Measurements from ENCODE around the gene MME.

Gene MME

GRCh38 chr3:155069729-155070128 lies 10.4 kb upstream of the MME start:
- H3K9me3 Mint-ChIP-seq, result peaks cover 6 to 8% of the 10 kb centered on the region in 2 donors
- no peak for ATAC-seq (replicated peaks)
- H3K4me3 Mint-ChIP-seq, result no peak overlapping the region

GRCh38 chr3:155070316-155070715 lies 9.8 kb upstream of the MME start:
- Mint-ChIP-seq H3K36me3 (ENCODE audit: insufficient read depth) (no peaks in the 10 kb centered on the region), H3K9me3 (peaks cover 4 to 8% of the 10 kb centered on the region in 2 donors), H3K27me3 (no peaks in the 10 kb centered on the region), H3K4me1 (ENCODE audit: low read depth in 2 of 2) (no peaks in the 10 kb centered on the region), H3K4me3 (no peak overlapping the region), H3K27ac (no peak overlapping the region)
- ATAC-seq (replicated peaks) (no peak), DNase-seq (no peak)

More at GRCh38 chr3:155069729-155070128, 10.4 kb upstream of the MME start:
- Mint-ChIP-seq H3K4me1 (ENCODE audit: low read depth in 2 of 2) (no peaks in the 10 kb centered on the region), H3K36me3 (ENCODE audit: insufficient read depth) (no peaks in the 10 kb centered on the region), H3K27ac (no peak overlapping the region), H3K27me3 (no peaks in the 10 kb centered on the region)
- no peak for DNase-seq

DNA sequence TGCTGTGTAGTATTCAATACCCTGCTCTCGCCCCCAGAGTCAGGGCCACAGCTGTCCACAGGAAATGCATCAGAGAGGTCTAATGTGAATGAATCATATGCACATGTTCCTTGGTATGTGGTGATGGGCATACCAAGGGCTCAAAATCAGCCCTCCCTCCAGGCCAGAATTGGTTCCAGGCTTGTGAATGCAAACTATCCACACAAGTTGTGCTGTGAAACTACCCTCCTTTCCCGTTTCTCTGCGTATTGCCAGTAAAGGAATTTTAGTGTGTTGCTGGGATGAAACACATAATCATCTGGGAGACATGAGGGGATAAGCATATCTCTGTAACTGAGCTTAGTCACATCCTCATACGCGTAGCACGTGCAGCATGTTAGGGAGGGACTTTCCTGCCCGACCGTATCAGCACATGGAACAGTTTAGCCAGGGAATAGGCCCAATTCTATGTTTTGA lies 9.2 kb upstream of the MME start:
- Mint-ChIP-seq H3K4me1 (ENCODE audit: low read depth in 2 of 2) (no peaks in the 10 kb centered on the region), H3K27ac (no peak overlapping the region), H3K27me3 (no peaks in the 10 kb centered on the region), H3K9me3 (peaks cover 4 to 8% of the 10 kb centered on the region in 2 donors), H3K4me3 (no peak overlapping the region), H3K36me3 (ENCODE audit: insufficient read depth) (no peaks in the 10 kb centered on the region)
- DNase-seq (no peak), ATAC-seq (replicated peaks) (no peak)

DNA sequence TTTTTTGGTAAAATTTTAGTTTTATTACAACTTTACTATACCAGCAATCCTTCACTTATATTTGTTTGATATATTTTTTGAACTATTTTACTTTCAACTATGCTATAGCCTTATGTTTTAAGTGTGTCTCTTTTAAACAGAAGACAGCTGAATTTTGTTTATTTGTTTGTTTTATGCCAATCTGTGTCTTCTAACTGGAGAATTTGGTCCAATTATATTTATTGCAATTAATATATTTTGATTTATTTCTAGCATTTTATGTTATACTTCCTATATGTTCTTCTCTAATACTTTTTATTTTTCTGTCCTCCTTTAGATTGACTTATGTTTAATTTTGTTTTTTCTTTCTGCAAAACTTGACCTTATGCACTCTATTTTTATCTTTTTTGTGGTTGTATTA lies 4.9 kb upstream of the MME start:
- no peak for DNase-seq
- peaks cover 15 to 18% of the 10 kb centered on the region in 2 donors for H3K27me3 Mint-ChIP-seq
- no peak overlapping the region for H3K4me3 Mint-ChIP-seq
- H3K4me1 Mint-ChIP-seq (ENCODE audit: low read depth in 2 of 2), result peaks cover 3 to 5% of the 10 kb centered on the region in 2 donors
- no peak for ATAC-seq (replicated peaks)
- no peak overlapping the region for H3K27ac Mint-ChIP-seq
- H3K36me3 Mint-ChIP-seq (ENCODE audit: insufficient read depth), result no peaks in the 10 kb centered on the region
- H3K9me3 Mint-ChIP-seq, result peaks cover 1 to 8% of the 10 kb centered on the region in 2 donors

GRCh38 chr3:155076888-155077287 lies 3.2 kb upstream of the MME start:
- Mint-ChIP-seq H3K9me3 (peaks cover 1 to 8% of the 10 kb centered on the region in 2 donors), H3K4me3 (no peak overlapping the region), H3K27me3 (peaks cover 32 to 34% of the 10 kb centered on the region in 2 donors), H3K36me3 (ENCODE audit: insufficient read depth) (no peaks in the 10 kb centered on the region), H3K27ac (no peak overlapping the region), H3K4me1 (ENCODE audit: low read depth in 2 of 2) (peaks cover 3 to 9% of the 10 kb centered on the region in 2 donors)
- DNase-seq, result no peak
- no peak for ATAC-seq (replicated peaks)

DNA sequence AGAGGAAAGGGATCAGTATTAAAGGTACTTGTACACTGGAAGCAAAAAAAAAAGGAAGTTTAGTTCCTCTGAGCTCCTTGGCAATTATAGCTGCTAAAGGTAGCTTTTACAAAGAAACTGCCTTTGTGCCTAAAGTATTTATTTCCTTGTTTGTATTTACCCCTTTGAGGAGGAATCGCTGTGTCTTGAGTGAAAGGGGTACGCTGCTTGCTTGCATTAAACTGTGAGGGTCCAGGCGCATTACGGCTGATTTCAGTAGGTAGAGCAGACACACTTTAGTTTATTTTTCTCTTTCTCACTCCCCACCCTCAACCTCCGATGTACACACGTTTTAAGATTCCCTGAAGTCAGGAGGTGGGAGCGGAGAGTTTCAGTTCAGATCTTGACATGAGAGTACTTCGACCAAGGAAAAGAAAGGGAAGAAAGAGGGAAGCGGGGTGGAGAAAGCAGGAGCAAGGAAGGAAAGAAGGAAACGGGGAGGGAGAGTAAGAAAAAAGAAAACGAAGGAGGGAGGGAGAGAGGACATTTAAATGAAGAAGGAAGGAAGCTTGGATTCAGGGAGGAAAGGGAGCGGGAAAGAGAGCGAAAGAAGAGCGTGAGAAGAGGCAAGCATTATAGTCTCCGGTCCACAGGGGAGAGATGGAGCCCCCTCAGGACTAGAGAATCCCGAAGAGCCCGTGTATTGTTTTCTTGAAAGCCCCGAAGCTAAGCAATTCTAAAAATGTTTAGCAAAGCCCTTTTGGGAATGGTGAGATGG lies 1.2 kb upstream of the MME start:
- ATAC-seq (replicated peaks) (no peak), DNase-seq (no peak)
- Mint-ChIP-seq H3K4me3 (peak overlapping the region; percentile 4 to 56), H3K27ac (no peak overlapping the region), H3K36me3 (ENCODE audit: insufficient read depth) (no peaks in the 10 kb centered on the region), H3K4me1 (ENCODE audit: low read depth in 2 of 2) (peaks cover 3 to 9% of the 10 kb centered on the region in 2 donors), H3K9me3 (peaks cover 2 to 7% of the 10 kb centered on the region in 2 donors), H3K27me3 (peaks cover 36 to 37% of the 10 kb centered on the region in 2 donors)

- no peak for ATAC-seq (replicated peaks)
- H3K9me3 Mint-ChIP-seq, result peaks cover 2% of the 10 kb centered on the region in 2 donors
- peak overlapping the region in 1 of 2 donors; percentile 56 for H3K4me3 Mint-ChIP-seq
- H3K27me3 Mint-ChIP-seq, result peaks cover 36 to 37% of the 10 kb centered on the region in 2 donors
- no peak for DNase-seq
- peaks cover 3 to 9% of the 10 kb centered on the region in 2 donors for H3K4me1 Mint-ChIP-seq (ENCODE audit: low read depth in 2 of 2)
- H3K36me3 Mint-ChIP-seq (ENCODE audit: insufficient read depth), result no peaks in the 10 kb centered on the region
- H3K27ac Mint-ChIP-seq, result no peak overlapping the region
Observed at GRCh38 chr3:155079468-155079745, 712 bp upstream of the MME start.

DNA sequence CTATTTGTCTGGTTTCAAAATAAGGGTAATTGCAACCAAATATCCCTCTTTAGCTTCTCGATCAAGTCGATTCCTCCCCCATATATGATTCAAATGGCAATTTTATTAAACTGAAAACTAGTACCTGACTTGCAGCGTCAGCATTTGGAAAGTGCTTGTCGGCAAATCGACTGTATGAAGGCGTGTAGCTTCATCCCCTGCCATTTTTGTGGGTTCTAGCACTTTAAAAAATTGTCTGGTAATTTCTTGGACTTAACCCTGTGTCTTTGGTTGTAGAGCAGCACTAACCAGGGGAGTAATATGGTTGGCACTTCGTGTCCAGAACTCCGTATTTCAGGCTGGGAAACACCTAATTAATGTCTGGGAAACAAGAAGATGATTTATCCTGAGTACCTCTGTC lies 573 bp downstream of the MME start:
- Mint-ChIP-seq H3K4me1 (ENCODE audit: low read depth in 2 of 2) (peaks cover 3 to 9% of the 10 kb centered on the region in 2 donors), H3K27ac (no peak overlapping the region), H3K9me3 (peaks cover 2 to 3% of the 10 kb centered on the region in 2 donors), H3K4me3 (peak overlapping the region; percentile 58 to 74), H3K36me3 (ENCODE audit: insufficient read depth) (no peaks in the 10 kb centered on the region), H3K27me3 (peaks cover 36 to 37% of the 10 kb centered on the region in 2 donors)
- no peak for DNase-seq
- no peak for ATAC-seq (replicated peaks)

GRCh38 chr3:155083313-155083905 lies 3.3 kb downstream of the MME start:
- peaks cover 3 to 9% of the 10 kb centered on the region in 2 donors for H3K4me1 Mint-ChIP-seq (ENCODE audit: low read depth in 2 of 2)
- H3K27me3 Mint-ChIP-seq, result peaks cover 33 to 35% of the 10 kb centered on the region in 2 donors
- no peak for DNase-seq
- peaks cover 2 to 7% of the 10 kb centered on the region in 2 donors for H3K9me3 Mint-ChIP-seq
- no peak overlapping the region for H3K4me3 Mint-ChIP-seq
- no peak overlapping the region for H3K27ac Mint-ChIP-seq
- H3K36me3 Mint-ChIP-seq (ENCODE audit: insufficient read depth), result no peaks in the 10 kb centered on the region
- no peak for ATAC-seq (replicated peaks)

GRCh38 chr3:155084567-155084966 lies 4.4 kb downstream of the MME start:
- peaks cover 2 to 7% of the 10 kb centered on the region in 2 donors for H3K9me3 Mint-ChIP-seq
- no peak for DNase-seq
- no peak for ATAC-seq (replicated peaks)
- H3K4me1 Mint-ChIP-seq (ENCODE audit: low read depth in 2 of 2), result peaks cover 0 to 5% of the 10 kb centered on the region in 2 donors
- H3K27ac Mint-ChIP-seq, result no peak overlapping the region
- no peak overlapping the region for H3K4me3 Mint-ChIP-seq
- no peaks in the 10 kb centered on the region for H3K36me3 Mint-ChIP-seq (ENCODE audit: insufficient read depth)
- peaks cover 24% of the 10 kb centered on the region in 2 donors for H3K27me3 Mint-ChIP-seq

DNA sequence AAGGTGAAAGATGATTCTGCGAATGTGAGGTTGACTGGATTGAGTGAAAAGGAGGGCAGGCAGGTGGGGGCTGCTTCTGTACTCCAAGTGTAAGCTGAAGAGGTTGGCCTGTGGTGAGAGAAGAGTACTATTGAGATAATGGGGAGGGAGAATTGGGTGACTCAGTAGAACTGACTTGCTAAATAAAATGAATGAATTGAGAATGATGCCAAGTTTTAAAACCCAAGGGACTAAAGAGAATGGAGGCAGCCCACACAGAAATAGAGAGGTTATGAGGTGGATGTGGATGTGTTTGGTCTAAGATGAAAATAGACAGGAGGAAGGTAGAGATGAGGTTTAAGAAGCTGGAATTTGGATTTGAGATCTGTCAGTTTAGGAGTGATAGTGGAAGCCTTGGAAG lies 5.9 kb downstream of the MME start:
- no peaks in the 10 kb centered on the region for H3K36me3 Mint-ChIP-seq (ENCODE audit: insufficient read depth)
- H3K27ac Mint-ChIP-seq, result no peak overlapping the region
- H3K4me1 Mint-ChIP-seq (ENCODE audit: low read depth in 2 of 2), result no peaks in the 10 kb centered on the region
- peaks cover 10 to 13% of the 10 kb centered on the region in 2 donors for H3K27me3 Mint-ChIP-seq
- DNase-seq (no peak), ATAC-seq (replicated peaks) (no peak)
- H3K9me3 Mint-ChIP-seq, result peaks cover 2 to 7% of the 10 kb centered on the region in 2 donors
- no peak overlapping the region for H3K4me3 Mint-ChIP-seq

GRCh38 chr3:155088706-155089345 lies 8.7 kb downstream of the MME start:
- no peak for DNase-seq
- no peak overlapping the region for H3K4me3 Mint-ChIP-seq

GRCh38 chr3:155089495-155089894 lies 9.4 kb downstream of the MME start:
- no peak for DNase-seq
- Mint-ChIP-seq H3K4me1 (ENCODE audit: low read depth in 2 of 2) (no peaks in the 10 kb centered on the region), H3K36me3 (ENCODE audit: insufficient read depth) (no peaks in the 10 kb centered on the region), H3K9me3 (peaks cover 0 to 7% of the 10 kb centered on the region in 2 donors), H3K27me3 (no peaks in the 10 kb centered on the region), H3K27ac (no peak overlapping the region), H3K4me3 (no peak overlapping the region)
- ATAC-seq (replicated peaks), result no peak

More at GRCh38 chr3:155088706-155089345, 8.7 kb downstream of the MME start:
- H3K9me3 Mint-ChIP-seq, result peaks cover 0 to 7% of the 10 kb centered on the region in 2 donors
- H3K27me3 Mint-ChIP-seq, result no peaks in the 10 kb centered on the region
- H3K36me3 Mint-ChIP-seq (ENCODE audit: insufficient read depth), result no peaks in the 10 kb centered on the region
- H3K27ac Mint-ChIP-seq, result no peak overlapping the region
- no peaks in the 10 kb centered on the region for H3K4me1 Mint-ChIP-seq (ENCODE audit: low read depth in 2 of 2)
- no peak for ATAC-seq (replicated peaks)

DNA sequence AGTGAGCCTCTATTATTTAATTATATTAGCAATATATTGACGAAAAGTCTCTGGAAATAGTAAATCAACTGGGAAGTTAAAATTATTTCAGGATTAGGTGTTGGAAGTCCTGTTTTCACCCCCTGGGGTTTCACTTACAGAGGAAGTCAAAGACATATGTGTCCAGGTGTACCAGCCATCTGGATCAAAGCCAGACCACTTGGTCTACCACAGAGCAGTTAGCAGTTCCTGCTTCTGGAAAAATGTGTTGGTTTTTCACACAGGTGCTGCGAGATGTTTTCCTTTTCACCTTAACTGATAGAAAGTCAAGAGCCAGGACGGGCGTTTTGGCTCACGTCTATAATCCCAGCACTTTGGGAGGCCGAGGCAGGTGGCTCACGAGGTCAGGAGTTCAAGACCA lies 13.1 kb downstream of the MME start:
- no peaks in the 10 kb centered on the region for H3K36me3 Mint-ChIP-seq (ENCODE audit: insufficient read depth)

More for the DNA sequence above, 13.1 kb downstream of the MME start:
- no peaks in the 10 kb centered on the region for H3K27me3 Mint-ChIP-seq
- DNase-seq (no peak), ATAC-seq (replicated peaks) (no peak)
- H3K27ac Mint-ChIP-seq, result no peak overlapping the region
- H3K4me3 Mint-ChIP-seq, result no peak overlapping the region
- H3K9me3 Mint-ChIP-seq, result peaks cover 0 to 3% of the 10 kb centered on the region in 2 donors
- no peaks in the 10 kb centered on the region for H3K4me1 Mint-ChIP-seq (ENCODE audit: low read depth in 2 of 2)

Measured in effector memory CD8-positive, alpha-beta T cell (primary cell).